Upper lobe of right lung (tissue), 1 donor: ENCODE data around the gene TACR1. TPM values are rescaled to one million over a fixed set of nuclear protein-coding genes. Genes with fewer than 3 reads are reported as not detected.

Source experiments
- ATAC-seq: fragments of 200-7000 bp; cut with Tn5 transposase; one replicate; pipeline ENCODE4 v1.9.1; 2020; ENCODE audit warnings: mild to moderate bottlenecking, moderate library complexity
- DNase-seq: peaks from one replicate; pipeline ENCODE4 v3.0.0-alpha.2; 2020
- H3K27ac ChIP-seq: fragments of 200-600 bp; one replicate; pipeline ENCODE4 v1.8.0; 2022
- H3K27me3 ChIP-seq: fragments of 200-600 bp; one replicate; pipeline ENCODE4 v1.8.0; 2022; ENCODE audit warnings: mild to moderate bottlenecking
- H3K36me3 ChIP-seq: fragments of 200-600 bp; one replicate; pipeline ENCODE4 v1.8.0; 2022
- H3K4me1 ChIP-seq: fragments of 200-600 bp; one replicate; pipeline ENCODE4 v1.8.0; 2022
- H3K4me3 ChIP-seq: fragments of 200-600 bp; one replicate; pipeline ENCODE4 v1.8.0; 2022; ENCODE audit warnings: mild to moderate bottlenecking
- H3K9me3 ChIP-seq: fragments of 200-600 bp; one replicate; pipeline ENCODE4 v1.8.0; 2022
- intact Hi-C: fragments of 100-400 bp; cut with DNase I; formaldehyde crosslinking; loops from one replicate; pipeline ENCODE4 v1.11.0; 2022
- microRNA-seq: library from miRNA; unstranded; fragments of <30 nt; microRNA quantifications from one replicate; pipeline ENCODE4 v1.2.0, GENCODE V29; 2020; ENCODE audit warnings: borderline microRNAs expressed
- total RNA-seq: library from RNA; stranded (reverse); fragmentation: NEBNext Ultra II Directional; extraction: Animal tissue kit (Norgen Biotek cat#: 25700); gene quantifications from one replicate; pipeline ENCODE4 v1.2.1, GENCODE V29; 2021
- TF ChIP-seq, protein P1 (sequence below): fragments of 200-600 bp; IDR thresholded peaks from one replicate; pipeline ENCODE4 v1.8.0; 2022; ENCODE audit warnings: antibody characterized with exemption
- donor health status: DM: no; HTN: yes; CAD: no; lungs with severe emphysema.

Gene TACR1
- total RNA-seq, 1 donor from 2014 or later: 1.4 TPM

- TF ChIP-seq, protein P1, sequence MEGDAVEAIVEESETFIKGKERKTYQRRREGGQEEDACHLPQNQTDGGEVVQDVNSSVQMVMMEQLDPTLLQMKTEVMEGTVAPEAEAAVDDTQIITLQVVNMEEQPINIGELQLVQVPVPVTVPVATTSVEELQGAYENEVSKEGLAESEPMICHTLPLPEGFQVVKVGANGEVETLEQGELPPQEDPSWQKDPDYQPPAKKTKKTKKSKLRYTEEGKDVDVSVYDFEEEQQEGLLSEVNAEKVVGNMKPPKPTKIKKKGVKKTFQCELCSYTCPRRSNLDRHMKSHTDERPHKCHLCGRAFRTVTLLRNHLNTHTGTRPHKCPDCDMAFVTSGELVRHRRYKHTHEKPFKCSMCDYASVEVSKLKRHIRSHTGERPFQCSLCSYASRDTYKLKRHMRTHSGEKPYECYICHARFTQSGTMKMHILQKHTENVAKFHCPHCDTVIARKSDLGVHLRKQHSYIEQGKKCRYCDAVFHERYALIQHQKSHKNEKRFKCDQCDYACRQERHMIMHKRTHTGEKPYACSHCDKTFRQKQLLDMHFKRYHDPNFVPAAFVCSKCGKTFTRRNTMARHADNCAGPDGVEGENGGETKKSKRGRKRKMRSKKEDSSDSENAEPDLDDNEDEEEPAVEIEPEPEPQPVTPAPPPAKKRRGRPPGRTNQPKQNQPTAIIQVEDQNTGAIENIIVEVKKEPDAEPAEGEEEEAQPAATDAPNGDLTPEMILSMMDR: no peak
- intact Hi-C loops: no loop called here
- no peak overlapping the region for H3K4me3 ChIP-seq
- no peaks in the 10 kb centered on the region for H3K4me1 ChIP-seq
- H3K9me3 ChIP-seq: no peaks in the 10 kb centered on the region
- H3K27ac ChIP-seq: no peak overlapping the region
- H3K27me3 ChIP-seq: no peaks in the 10 kb centered on the region
- ATAC-seq (no peak), DNase-seq (no peak)
- H3K36me3 ChIP-seq: no peaks in the 10 kb centered on the region
These were observed 197.3 kb downstream of the TACR1 start for GRCh38 chr2:75002007-75002406.

- Histone ChIP-seq H3K9me3 (no peaks in the 10 kb centered on the region), H3K4me1 (no peaks in the 10 kb centered on the region), H3K27ac (no peak overlapping the region), H3K4me3 (no peak overlapping the region), H3K36me3 (no peaks in the 10 kb centered on the region), H3K27me3 (no peaks in the 10 kb centered on the region)
- ATAC-seq: no peak
- TF ChIP-seq, protein P1: no peak
- intact Hi-C loops: no loop called here
- DNase-seq: no peak
These were observed 199.9 kb downstream of the TACR1 start for GRCh38 chr2:74999468-74999867.

Small RNAs within 50 kb of the gene (microRNA-seq; reads per million reads assigned to microRNA genes)
- gene MIR5000: not detected

Other genes starting within 250 kb of the TACR1 start
- 59.8 TPM for gene POLE4, start 240.9 kb downstream of the TACR1 start, total RNA-seq